PC-9 (cell line): ENCODE measurements around the gene NOL9. TPM values are rescaled to one million over a fixed set of nuclear protein-coding genes. Genes with fewer than 3 reads are reported as not detected.

Experiments used
- BruUV-seq: library from RNA; stranded (reverse); fragments of 400-500 nt; replicated peaks from 2 replicates; lab custom pipeline; 2021; lab: Mats Ljungman, UMichigan
- CTCF ChIA-PET: fragments of 300-600 bp; sonication (Branson Sonifier 250); formaldehyde crosslinking; loops from one replicate; lab custom pipeline; 2022; ENCODE audit warnings: antibody characterized with exemption; lab: Charles Lee
- POLR2A ChIA-PET: fragments of 300-600 bp; sonication (Branson Sonifier 250); formaldehyde crosslinking; loops from one replicate; lab custom pipeline; 2022; ENCODE audit warnings: antibody characterized with exemption; ENCODE audit not compliant: unreplicated experiment; lab: Charles Lee
- DNase-seq, 2 experiments: peaks; one replicate each; pipeline versions ENCODE4 v3.0.0 to v3.0.0-alpha.2; 2015 to 2022; ENCODE audit warnings: mixed read lengths in 1 of 2
- H2AFZ ChIP-seq: fragments of 200-600 bp; sonication (generic); 2 replicates; pipeline ENCODE4 v1.8.1; 2017; ENCODE audit warnings: antibody characterized with exemption
- H3F3A ChIP-seq: fragments of 200-600 bp; sonication (generic); 2 replicates; pipeline ENCODE4 v1.8.1; 2017; ENCODE audit warnings: antibody characterized with exemption, mild to moderate bottlenecking, low read depth; ENCODE audit not compliant: insufficient read depth
- H3K27ac ChIP-seq: fragments of 200-600 bp; sonication (generic); 2 replicates; pipeline ENCODE4 v1.6.1; 2016; ENCODE audit warnings: mixed run types
- H3K27me3 ChIP-seq: fragments of 200-600 bp; sonication (generic); 2 replicates; pipeline ENCODE4 v1.6.1; 2016; ENCODE audit warnings: low read depth, mixed run types; ENCODE audit not compliant: insufficient read depth
- H3K36me3 ChIP-seq: fragments of 200-600 bp; sonication (generic); 2 replicates; pipeline ENCODE4 v1.6.1; 2016; ENCODE audit warnings: low read depth, mixed run types
- H3K4me1 ChIP-seq: fragments of 200-600 bp; sonication (generic); replicated peaks from 2 replicates; pipeline ENCODE4 v1.6.1; 2016; ENCODE audit warnings: mixed run types; ENCODE audit not compliant: insufficient read depth
- H3K4me2 ChIP-seq: fragments of 200-600 bp; sonication (generic); 2 replicates; pipeline ENCODE4 v1.6.1; 2017; ENCODE audit warnings: mixed run types
- H3K4me3 ChIP-seq: fragments of 200-600 bp; sonication (generic); 2 replicates; pipeline ENCODE4 v1.6.1; 2016; ENCODE audit warnings: mixed run types
- H3K79me2 ChIP-seq: fragments of 200-600 bp; sonication (generic); 2 replicates; pipeline ENCODE4 v1.6.1; 2017; ENCODE audit warnings: low read depth, mixed run types
- H3K9me2 ChIP-seq: fragments of 200-600 bp; sonication (generic); 2 replicates; pipeline ENCODE4 v1.8.1; 2017; ENCODE audit warnings: mild to moderate bottlenecking; ENCODE audit not compliant: insufficient read depth
- H3K9me3 ChIP-seq: fragments of 200-600 bp; sonication (generic); 2 replicates; pipeline ENCODE4 v1.8.1; 2016; ENCODE audit warnings: low read depth; ENCODE audit not compliant: insufficient read depth
- H4K20me1 ChIP-seq: fragments of 200-600 bp; sonication (generic); 2 replicates; pipeline ENCODE4 v1.8.1; 2017; ENCODE audit not compliant: insufficient read depth
- CTCF ChIP-seq: fragments of 200-600 bp; sonication (generic); conservative IDR thresholded peaks from 2 replicates; pipeline ENCODE4 v1.6.1; 2017; ENCODE audit warnings: mixed run types, antibody characterized with exemption, mild to moderate bottlenecking, moderate library complexity
- EZH2 ChIP-seq: fragments of 200-600 bp; sonication (generic); IDR thresholded peaks from 2 replicates; pipeline ENCODE4 v1.8.0; 2017; ENCODE audit warnings: antibody characterized with exemption, low read depth
- intact Hi-C: fragments of 100-400 bp; cut with micrococcal nuclease; formaldehyde crosslinking; loops from one replicate; pipeline ENCODE4 v1.10.0; 2022; ENCODE audit not compliant: unreplicated experiment
- total RNA-seq: library from RNA; stranded (reverse); gene quantifications from 2 replicates; pipeline ENCODE4 v1.2.3, GENCODE V29; 2021

The NOL9 gene
- total RNA-seq, 1 experiment from 2014 or later: 28.4 TPM

- Histone ChIP-seq H3K79me2 (peaks cover 39% of the 10 kb centered on the region), H3K4me2 (peak within 1 kb of the TSS; percentile 99), H2AFZ (peak within 1 kb of the TSS; percentile 89), H3K4me1 (no peaks in the 10 kb centered on the region), H3K9me2 (no peaks in the 10 kb centered on the region), H3K36me3 (no peaks in the 10 kb centered on the region), H3F3A (peaks cover 2% of the 10 kb centered on the region; the same call in 1 of the 2 replicates), H4K20me1 (no peaks in the 10 kb centered on the region; the same call in 1 of the 2 replicates), H3K9me3 (no peaks in the 10 kb centered on the region), H3K27me3 (no peaks in the 10 kb centered on the region), H3K4me3 (peak within 1 kb of the TSS; percentile 86), H3K27ac (peak within 1 kb of the TSS; percentile 84)
- no TSS peak for BruUV-seq
- no peak for TF ChIP-seq CTCF
- no peak for TF ChIP-seq EZH2
- DNase-seq: peak; percentile 54 to 90
- ChIA-PET CTCF (no interaction called here), POLR2A (no interaction called here)
- intact Hi-C loops: loop anchor here (5.0 kb wide), 1 partner anchor 110 kb away; the partner anchor contains the start of gene PLEKHG5
These were observed 48.4 kb upstream of the NOL9 start, which contains the start of gene KLHL21 for GRCh38 chr1:6602669-6603237. Gene KLHL21 (minus strand): TSS chr1:6602869. CDS start chr1:6602817, 52 bp downstream.

GRCh38 chr1:6601923-6602668, 47.8 kb upstream of the NOL9 start:
- no TSS peak for BruUV-seq
- intact Hi-C loops: loop anchor here (1.0 to 5.0 kb wide), 3 partner anchors 11 to 110 kb away; partner anchors contain the start of genes NOL9, PHF13 and PLEKHG5
- Histone ChIP-seq H4K20me1 (no peaks in the 10 kb centered on the region; the same call in 1 of the 2 replicates), H3K27me3 (no peaks in the 10 kb centered on the region), H3F3A (peaks cover 2% of the 10 kb centered on the region; the same call in 1 of the 2 replicates), H3K27ac (peak overlapping the region; percentile 84), H3K9me2 (no peaks in the 10 kb centered on the region), H3K36me3 (no peaks in the 10 kb centered on the region), H3K4me2 (peak overlapping the region; percentile 99), H3K4me3 (peak overlapping the region; percentile 86), H3K4me1 (no peaks in the 10 kb centered on the region), H3K79me2 (peaks cover 44% of the 10 kb centered on the region), H3K9me3 (no peaks in the 10 kb centered on the region), H2AFZ (peak overlapping the region; percentile 78)
- POLR2A ChIA-PET: interaction anchor here (0.6 kb wide), 1 partner anchor 112 kb away, joined by 4 read pairs; no protein-coding TSS in a partner anchor
- CTCF ChIA-PET: no interaction called here
- peak in 1 of 2 experiments; percentile 44 for DNase-seq
- TF ChIP-seq EZH2 (no peak), CTCF (no peak)
